ENCODE data around the gene NCAPD3. TPM values are rescaled to one million over a fixed set of nuclear protein-coding genes. Genes with fewer than 3 reads are reported as not detected.

Gene NCAPD3
- total RNA-seq, 1 donor = 21.2 TPM

DNA sequence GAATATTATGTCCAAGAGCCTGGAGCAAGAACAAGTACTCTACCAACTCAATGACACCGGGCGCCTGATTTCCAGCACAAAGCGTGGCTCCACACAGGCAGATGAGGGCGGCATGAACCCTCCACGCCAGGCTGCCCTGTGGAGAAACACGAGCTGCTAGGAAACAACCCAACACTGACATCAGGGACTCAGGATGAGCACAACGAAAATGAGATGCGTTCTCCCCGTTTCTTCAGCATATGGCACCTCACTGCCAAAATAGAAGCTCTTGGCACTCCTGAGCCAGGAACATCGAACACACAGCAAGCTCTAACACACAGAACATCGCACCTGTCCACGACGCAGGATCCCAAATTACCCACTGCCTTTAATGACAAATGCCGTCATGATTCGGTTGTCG, 68.3 kb downstream of the NCAPD3 start:
- H3K4me3 ChIP-seq (ENCODE audit: low read depth, low read length) = no peak overlapping the region
- TF ChIP-seq, protein P1, sequence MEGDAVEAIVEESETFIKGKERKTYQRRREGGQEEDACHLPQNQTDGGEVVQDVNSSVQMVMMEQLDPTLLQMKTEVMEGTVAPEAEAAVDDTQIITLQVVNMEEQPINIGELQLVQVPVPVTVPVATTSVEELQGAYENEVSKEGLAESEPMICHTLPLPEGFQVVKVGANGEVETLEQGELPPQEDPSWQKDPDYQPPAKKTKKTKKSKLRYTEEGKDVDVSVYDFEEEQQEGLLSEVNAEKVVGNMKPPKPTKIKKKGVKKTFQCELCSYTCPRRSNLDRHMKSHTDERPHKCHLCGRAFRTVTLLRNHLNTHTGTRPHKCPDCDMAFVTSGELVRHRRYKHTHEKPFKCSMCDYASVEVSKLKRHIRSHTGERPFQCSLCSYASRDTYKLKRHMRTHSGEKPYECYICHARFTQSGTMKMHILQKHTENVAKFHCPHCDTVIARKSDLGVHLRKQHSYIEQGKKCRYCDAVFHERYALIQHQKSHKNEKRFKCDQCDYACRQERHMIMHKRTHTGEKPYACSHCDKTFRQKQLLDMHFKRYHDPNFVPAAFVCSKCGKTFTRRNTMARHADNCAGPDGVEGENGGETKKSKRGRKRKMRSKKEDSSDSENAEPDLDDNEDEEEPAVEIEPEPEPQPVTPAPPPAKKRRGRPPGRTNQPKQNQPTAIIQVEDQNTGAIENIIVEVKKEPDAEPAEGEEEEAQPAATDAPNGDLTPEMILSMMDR (IDR thresholded peaks at IDR 0.05; ENCODE audit: insufficient read depth, low read depth, low read length) = no peak

GRCh38 chr11:134154441-134154840, 69.3 kb downstream of the NCAPD3 start:
- TF ChIP-seq, protein P1 (IDR thresholded peaks at IDR 0.05; ENCODE audit: insufficient read depth, low read depth, low read length) = no peak
- H3K4me3 ChIP-seq (ENCODE audit: low read depth, low read length) = no peak overlapping the region
- DNase-seq (ENCODE audit: low read depth) = no peak

More for the DNA sequence above, 68.3 kb downstream of the NCAPD3 start:
- DNase-seq (ENCODE audit: low read depth) = no peak

DNA sequence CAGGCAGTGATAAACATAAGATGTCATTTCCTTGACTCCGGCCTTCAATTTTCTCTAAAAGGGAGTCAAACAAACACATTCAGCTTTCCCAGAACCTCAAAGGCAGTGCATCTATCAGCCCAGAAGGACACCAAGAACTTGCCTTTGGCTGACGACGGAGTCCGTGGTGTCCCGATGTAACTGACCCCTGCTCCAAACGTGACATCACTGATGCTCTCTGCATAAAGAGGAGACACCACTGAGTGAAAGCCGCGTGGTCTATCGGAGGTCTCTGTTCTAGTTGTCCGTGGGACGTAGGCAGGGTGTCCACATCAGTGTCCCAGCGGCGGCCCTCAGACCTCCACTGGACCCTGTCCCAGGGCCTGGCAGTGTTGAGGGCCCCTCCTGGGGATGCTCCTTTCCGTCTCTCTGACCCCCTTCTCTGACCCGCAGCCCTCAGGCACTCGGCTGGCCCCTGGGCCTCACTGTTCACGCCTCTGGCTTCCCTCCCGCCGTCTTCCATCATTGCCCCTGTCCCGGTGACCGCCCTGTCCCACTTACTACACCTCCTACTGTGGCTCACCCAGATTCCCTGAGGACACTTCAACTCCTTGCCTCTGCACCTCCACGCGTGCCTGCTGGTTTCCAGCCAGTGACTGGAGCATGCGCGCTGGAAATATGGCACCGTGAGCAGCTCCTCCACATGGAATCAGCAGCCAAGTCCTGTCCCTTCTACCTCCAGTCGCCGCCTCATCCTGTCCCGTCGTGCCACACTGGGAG, 70.4 kb downstream of the NCAPD3 start:
- DNase-seq (ENCODE audit: low read depth) = no peak
- no peak overlapping the region for H3K4me3 ChIP-seq (ENCODE audit: low read depth, low read length)
- TF ChIP-seq, protein P1 (IDR thresholded peaks at IDR 0.05; ENCODE audit: insufficient read depth, low read depth, low read length) = no peak

DNA sequence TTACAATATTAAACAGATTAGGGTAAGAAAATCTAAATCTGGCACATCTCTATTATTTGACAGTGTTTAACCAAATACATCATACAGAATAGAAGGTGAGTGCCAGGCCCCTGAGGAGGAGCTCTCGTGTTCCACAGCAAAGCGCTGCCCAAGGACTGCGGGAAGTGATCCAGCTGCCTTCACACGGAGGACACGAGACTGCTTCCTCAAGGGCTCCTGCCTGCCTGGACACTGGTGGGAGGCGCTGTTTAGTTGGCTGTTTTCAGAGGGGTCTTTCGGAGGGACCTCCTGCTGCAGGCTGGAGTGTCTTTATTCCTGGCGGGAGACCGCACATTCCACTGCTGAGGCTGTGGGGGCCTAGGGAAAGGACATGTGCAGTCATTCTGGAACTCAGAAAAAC, 71.1 kb downstream of the NCAPD3 start:
- H3K4me3 ChIP-seq (ENCODE audit: low read depth, low read length) = no peak overlapping the region
- TF ChIP-seq, protein P1 (IDR thresholded peaks at IDR 0.05; ENCODE audit: insufficient read depth, low read depth, low read length) = no peak
- DNase-seq (ENCODE audit: low read depth) = no peak

GRCh38 chr11:134151083-134151747, 72.6 kb downstream of the NCAPD3 start:
- no peak for DNase-seq (ENCODE audit: low read depth)
- TF ChIP-seq, protein P1 (IDR thresholded peaks at IDR 0.05; ENCODE audit: insufficient read depth, low read depth, low read length) = no peak
- no peak overlapping the region for H3K4me3 ChIP-seq (ENCODE audit: low read depth, low read length)

- TF ChIP-seq, protein P1 (IDR thresholded peaks at IDR 0.05; ENCODE audit: insufficient read depth, low read depth, low read length) = no peak
- DNase-seq (ENCODE audit: low read depth) = no peak
- H3K4me3 ChIP-seq (ENCODE audit: low read depth, low read length) = no peak overlapping the region
These were observed 73.4 kb downstream of the NCAPD3 start for GRCh38 chr11:134150195-134150903.

All from fibroblast of villous mesenchyme (primary cell).